ENCODE results near the gene S1PR5.

DNA sequence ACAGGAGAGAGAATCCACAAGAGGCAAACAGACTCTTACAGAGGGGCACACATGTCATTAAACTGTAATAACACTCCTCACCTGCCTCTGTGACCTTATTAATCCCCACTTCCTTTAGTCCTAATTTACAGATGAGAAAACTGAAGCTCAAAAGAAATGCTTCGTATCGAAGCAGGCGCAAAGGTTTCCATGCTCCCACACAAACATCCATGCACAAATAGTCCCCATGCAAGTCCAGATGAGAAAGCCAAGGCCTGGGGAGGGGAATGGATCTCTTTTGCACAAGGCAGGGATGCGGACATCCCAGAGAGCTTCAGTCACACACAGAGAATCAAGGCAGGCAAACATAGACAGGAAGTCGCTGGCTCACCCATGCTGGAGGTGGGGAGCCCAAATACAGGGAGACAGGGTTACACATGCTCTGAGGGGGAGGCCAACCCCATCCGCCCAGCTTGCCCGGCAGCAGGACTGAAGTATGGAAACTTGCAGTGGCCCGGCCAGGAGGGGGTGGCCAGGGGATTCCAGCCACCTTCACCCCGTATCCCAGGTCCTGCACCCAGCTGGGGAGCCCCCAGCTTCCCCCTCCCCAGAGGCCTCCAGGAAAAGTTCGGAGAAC lies 468 bp downstream of the S1PR5 start:
- TF ChIP-seq POLR2AphosphoS5 (IDR thresholded peaks at IDR 0.05; ENCODE audit: low read depth, low read length) (no peak), TAF1 (IDR thresholded peaks at IDR 0.05; ENCODE audit: borderline replicate concordance, insufficient read depth, low read length) (no peak), SIN3A (IDR thresholded peaks at IDR 0.05; ENCODE audit: borderline replicate concordance, insufficient read depth, low read length) (no peak), FOXP2 (optimal IDR thresholded peaks at IDR 0.05; ENCODE audit: borderline replicate concordance, extremely low read depth, extremely low read length, insufficient read depth) (no peak)
- TF ChIP-seq, protein P1, sequence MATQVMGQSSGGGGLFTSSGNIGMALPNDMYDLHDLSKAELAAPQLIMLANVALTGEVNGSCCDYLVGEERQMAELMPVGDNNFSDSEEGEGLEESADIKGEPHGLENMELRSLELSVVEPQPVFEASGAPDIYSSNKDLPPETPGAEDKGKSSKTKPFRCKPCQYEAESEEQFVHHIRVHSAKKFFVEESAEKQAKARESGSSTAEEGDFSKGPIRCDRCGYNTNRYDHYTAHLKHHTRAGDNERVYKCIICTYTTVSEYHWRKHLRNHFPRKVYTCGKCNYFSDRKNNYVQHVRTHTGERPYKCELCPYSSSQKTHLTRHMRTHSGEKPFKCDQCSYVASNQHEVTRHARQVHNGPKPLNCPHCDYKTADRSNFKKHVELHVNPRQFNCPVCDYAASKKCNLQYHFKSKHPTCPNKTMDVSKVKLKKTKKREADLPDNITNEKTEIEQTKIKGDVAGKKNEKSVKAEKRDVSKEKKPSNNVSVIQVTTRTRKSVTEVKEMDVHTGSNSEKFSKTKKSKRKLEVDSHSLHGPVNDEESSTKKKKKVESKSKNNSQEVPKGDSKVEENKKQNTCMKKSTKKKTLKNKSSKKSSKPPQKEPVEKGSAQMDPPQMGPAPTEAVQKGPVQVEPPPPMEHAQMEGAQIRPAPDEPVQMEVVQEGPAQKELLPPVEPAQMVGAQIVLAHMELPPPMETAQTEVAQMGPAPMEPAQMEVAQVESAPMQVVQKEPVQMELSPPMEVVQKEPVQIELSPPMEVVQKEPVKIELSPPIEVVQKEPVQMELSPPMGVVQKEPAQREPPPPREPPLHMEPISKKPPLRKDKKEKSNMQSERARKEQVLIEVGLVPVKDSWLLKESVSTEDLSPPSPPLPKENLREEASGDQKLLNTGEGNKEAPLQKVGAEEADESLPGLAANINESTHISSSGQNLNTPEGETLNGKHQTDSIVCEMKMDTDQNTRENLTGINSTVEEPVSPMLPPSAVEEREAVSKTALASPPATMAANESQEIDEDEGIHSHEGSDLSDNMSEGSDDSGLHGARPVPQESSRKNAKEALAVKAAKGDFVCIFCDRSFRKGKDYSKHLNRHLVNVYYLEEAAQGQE (IDR thresholded peaks at IDR 0.05; ENCODE audit: insufficient read depth in 1 of 2, low read depth in 2 of 2, low read length in 2 of 2) = no peak
